NCI-H187 treated with DMSO at 0.1 percent for 48 hours (cell line): ENCODE measurements around the gene ARL8B.

Source experiments
- DNase-seq: peaks from one replicate; lab custom pipeline; 2025; lab: John Stamatoyannopoulos, UW

ARL8B gene

GRCh38 chr3:5187156-5187919 lies 65.2 kb downstream of the ARL8B start, which contains the start of gene EDEM1:
Gene EDEM1, plus strand, starts transcription at chr3:5187707. Its CDS starts 99 bp downstream, at chr3:5187806.
- DNase-seq, result no peak

- DNase-seq, result no peak
Measured at GRCh38 chr3:5187920-5188418, 65.9 kb downstream of the ARL8B start.

GRCh38 chr3:5188419-5189221 lies 66.5 kb downstream of the ARL8B start:
- no peak for DNase-seq

GRCh38 chr3:5190147-5190791 lies 68.2 kb downstream of the ARL8B start:
- DNase-seq, result no peak

- no peak for DNase-seq
Measured at GRCh38 chr3:5191555-5192304, 69.6 kb downstream of the ARL8B start.

GRCh38 chr3:5192571-5193365 lies 70.7 kb downstream of the ARL8B start:
- DNase-seq, result no peak

- DNase-seq, result no peak
Measured at GRCh38 chr3:5194341-5194740, 72.2 kb downstream of the ARL8B start.

GRCh38 chr3:5194801-5195509 lies 72.9 kb downstream of the ARL8B start:
- DNase-seq, result no peak

- no peak for DNase-seq
Measured at GRCh38 chr3:5195605-5196004, 73.5 kb downstream of the ARL8B start.

- DNase-seq, result no peak
Measured at GRCh38 chr3:5197022-5197421, 74.9 kb downstream of the ARL8B start.

GRCh38 chr3:5197470-5198312 lies 75.6 kb downstream of the ARL8B start:
- no peak for DNase-seq

- no peak for DNase-seq
Measured at GRCh38 chr3:5198313-5198677, 76.2 kb downstream of the ARL8B start.

- no peak for DNase-seq
Measured at GRCh38 chr3:5198986-5199731, 77.1 kb downstream of the ARL8B start.

GRCh38 chr3:5201536-5201935 lies 79.4 kb downstream of the ARL8B start:
- DNase-seq, result no peak

- DNase-seq, result no peak
Measured at GRCh38 chr3:5202222-5202621, 80.1 kb downstream of the ARL8B start.

GRCh38 chr3:5205165-5205941 lies 83.3 kb downstream of the ARL8B start:
- no peak for DNase-seq

GRCh38 chr3:5210926-5211325 lies 88.8 kb downstream of the ARL8B start:
- no peak for DNase-seq
